ENCODE results near the gene GP9. TPM values are rescaled to one million over a fixed set of nuclear protein-coding genes. Genes with fewer than 3 reads are reported as not detected.

GP9 gene
- total and polyA plus RNA-seq, 2 donors from 2014 or later: 0.49 TPM; not detected in 1

- no peaks in the 10 kb centered on the region for H3K27me3 ChIP-seq (ENCODE audit: control insufficient read depth, insufficient read depth, low read length)
- intact Hi-C loops (cut with DNase I): no loop called here
- no peaks in the 10 kb centered on the region for H3K36me3 ChIP-seq (ENCODE audit: control insufficient read depth in 2 of 3, insufficient read depth in 3 of 3, low read length in 3 of 3)
- peak overlapping the region in 1 of 2 donors; percentile 38 for H3K27ac ChIP-seq (ENCODE audit: low read depth in 2 of 2, low read length in 2 of 2)
- FAIRE-seq: no peak
- DNase-seq: peak in 1 of 5 donors; percentile 25
- H3K4me1 ChIP-seq (ENCODE audit: control insufficient read depth in 2 of 3, insufficient read depth in 2 of 3, low read depth in 1 of 3, low read length in 3 of 3): peaks cover 0 to 8% (median 5%) of the 10 kb centered on the region in 3 donors
- no peak overlapping the region for H3K4me3 ChIP-seq (ENCODE audit: low read length in 3 of 3)
- TF ChIP-seq, protein P1, sequence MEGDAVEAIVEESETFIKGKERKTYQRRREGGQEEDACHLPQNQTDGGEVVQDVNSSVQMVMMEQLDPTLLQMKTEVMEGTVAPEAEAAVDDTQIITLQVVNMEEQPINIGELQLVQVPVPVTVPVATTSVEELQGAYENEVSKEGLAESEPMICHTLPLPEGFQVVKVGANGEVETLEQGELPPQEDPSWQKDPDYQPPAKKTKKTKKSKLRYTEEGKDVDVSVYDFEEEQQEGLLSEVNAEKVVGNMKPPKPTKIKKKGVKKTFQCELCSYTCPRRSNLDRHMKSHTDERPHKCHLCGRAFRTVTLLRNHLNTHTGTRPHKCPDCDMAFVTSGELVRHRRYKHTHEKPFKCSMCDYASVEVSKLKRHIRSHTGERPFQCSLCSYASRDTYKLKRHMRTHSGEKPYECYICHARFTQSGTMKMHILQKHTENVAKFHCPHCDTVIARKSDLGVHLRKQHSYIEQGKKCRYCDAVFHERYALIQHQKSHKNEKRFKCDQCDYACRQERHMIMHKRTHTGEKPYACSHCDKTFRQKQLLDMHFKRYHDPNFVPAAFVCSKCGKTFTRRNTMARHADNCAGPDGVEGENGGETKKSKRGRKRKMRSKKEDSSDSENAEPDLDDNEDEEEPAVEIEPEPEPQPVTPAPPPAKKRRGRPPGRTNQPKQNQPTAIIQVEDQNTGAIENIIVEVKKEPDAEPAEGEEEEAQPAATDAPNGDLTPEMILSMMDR (IDR thresholded peaks at IDR 0.05; ENCODE audit: borderline replicate concordance, extremely low read depth, insufficient read depth): no peak
- H3K9ac ChIP-seq (ENCODE audit: low read length in 3 of 3): no peak overlapping the region
- no peaks in the 10 kb centered on the region for H3K9me3 ChIP-seq (ENCODE audit: control insufficient read depth in 2 of 3, insufficient read depth in 1 of 3, low read length in 3 of 3)
Measured at GRCh38 chr3:129025108-129025507, 35.5 kb upstream of the GP9 start.

DNA sequence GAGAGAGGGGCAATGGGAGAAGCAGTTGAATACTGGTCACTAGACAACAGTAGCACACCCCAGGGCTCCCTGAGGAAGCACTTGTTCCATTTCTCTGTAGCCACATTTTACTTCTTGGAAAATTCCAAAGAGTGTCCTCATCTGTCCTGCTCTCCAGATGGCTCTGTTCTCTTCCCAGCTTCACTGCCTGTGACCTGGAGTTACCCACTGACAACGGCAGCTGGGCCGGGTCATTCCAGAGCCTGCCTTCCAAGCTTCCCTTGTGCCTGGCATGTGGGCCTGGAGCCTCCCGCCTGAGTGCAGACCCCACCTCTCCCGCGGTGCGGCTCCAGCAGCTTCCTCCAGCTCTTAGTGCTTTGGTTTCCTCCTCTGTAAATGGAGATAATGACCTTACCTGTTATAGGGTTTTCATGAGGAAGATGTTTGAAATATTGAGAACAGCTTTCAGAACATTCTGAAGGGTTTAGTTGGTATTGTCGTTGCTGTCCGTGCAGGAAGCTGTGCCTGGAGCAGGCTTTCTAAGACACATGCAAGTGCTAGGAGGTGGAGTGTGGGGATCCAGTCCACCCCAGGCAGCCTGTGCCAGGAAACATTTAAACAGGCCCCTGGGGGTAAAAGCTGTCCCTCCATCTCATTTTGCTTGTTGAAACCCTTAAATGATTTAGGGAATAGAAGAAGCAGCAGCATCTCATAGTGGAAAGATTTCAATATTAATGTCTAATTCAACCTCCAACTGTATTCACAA lies 34.7 kb upstream of the GP9 start:
- H3K27ac ChIP-seq (ENCODE audit: low read depth in 2 of 2, low read length in 2 of 2): no peak overlapping the region
- no peaks in the 10 kb centered on the region for H3K9me3 ChIP-seq (ENCODE audit: control insufficient read depth in 2 of 3, insufficient read depth in 1 of 3, low read length in 3 of 3)
- H3K4me3 ChIP-seq (ENCODE audit: low read length in 3 of 3): no peak overlapping the region
- no peaks in the 10 kb centered on the region for H3K36me3 ChIP-seq (ENCODE audit: control insufficient read depth in 2 of 3, insufficient read depth in 3 of 3, low read length in 3 of 3)
- DNase-seq (peak in 3 of 5 donors; percentile 41 to 86 (median 67)), FAIRE-seq (no peak)
- peak overlapping the region in 1 of 3 donors; percentile 6 for H3K9ac ChIP-seq (ENCODE audit: low read length in 3 of 3)
- intact Hi-C loops (cut with DNase I): no loop called here
- H3K27me3 ChIP-seq (ENCODE audit: control insufficient read depth, insufficient read depth, low read length): no peaks in the 10 kb centered on the region
- peaks cover 0 to 8% (median 5%) of the 10 kb centered on the region in 3 donors for H3K4me1 ChIP-seq (ENCODE audit: control insufficient read depth in 2 of 3, insufficient read depth in 2 of 3, low read depth in 1 of 3, low read length in 3 of 3)
- TF ChIP-seq, protein P1 (IDR thresholded peaks at IDR 0.05; ENCODE audit: borderline replicate concordance, extremely low read depth, insufficient read depth): no peak

GRCh38 chr3:129026728-129027543 lies 33.6 kb upstream of the GP9 start:
- DNase-seq (peak; percentile 93 to 97 (median 96)), FAIRE-seq (no peak)
- intact Hi-C loops (cut with DNase I): no loop called here
- H3K27ac ChIP-seq (ENCODE audit: low read depth in 2 of 2, low read length in 2 of 2): peak overlapping the region in 1 of 2 donors; percentile 9
- H3K4me3 ChIP-seq (ENCODE audit: low read length in 3 of 3): peak overlapping the region; percentile 54 to 58 (median 54)
- H3K4me1 ChIP-seq (ENCODE audit: control insufficient read depth in 2 of 3, insufficient read depth in 2 of 3, low read depth in 1 of 3, low read length in 3 of 3): peaks cover 0 to 8% (median 5%) of the 10 kb centered on the region in 3 donors
- no peaks in the 10 kb centered on the region for H3K36me3 ChIP-seq (ENCODE audit: control insufficient read depth in 2 of 3, insufficient read depth in 3 of 3, low read length in 3 of 3)
- no peaks in the 10 kb centered on the region for H3K9me3 ChIP-seq (ENCODE audit: control insufficient read depth in 2 of 3, insufficient read depth in 1 of 3, low read length in 3 of 3)
- H3K27me3 ChIP-seq (ENCODE audit: control insufficient read depth, insufficient read depth, low read length): no peaks in the 10 kb centered on the region
- peak overlapping the region in 2 of 3 donors; percentile 34 to 57 for H3K9ac ChIP-seq (ENCODE audit: low read length in 3 of 3)
- TF ChIP-seq, protein P1 (IDR thresholded peaks at IDR 0.05; ENCODE audit: borderline replicate concordance, extremely low read depth, insufficient read depth): peak; percentile 57

Data from kidney (tissue), 14 donors.